Sigmoid colon (tissue), 4 donors: ENCODE measurements around the gene PAX5.

Experiments
- CTCF ChIP-seq, 4 experiments: fragments of 450-650 bp in 3 of 4; fragments of 200-600 bp in 1 of 4; IDR thresholded peaks; one replicate each; pipeline ENCODE4 v1.5.1; 2016 to 2019; ENCODE audit warnings: antibody characterized with exemption in 4 of 4, mild to moderate bottlenecking in 3 of 4, moderate library complexity in 2 of 4
- EP300 ChIP-seq, 4 donors: sonication (generic); formaldehyde crosslinking; IDR thresholded peaks; one replicate each; pipeline ENCODE4 v1.6.1; 2017; ENCODE audit warnings: antibody characterized with exemption in 4 of 4
- POLR2A ChIP-seq, 2 donors: fragments of 450-650 bp; IDR thresholded peaks; one replicate each; pipeline ENCODE4 v1.6.1; 2016; ENCODE audit warnings: antibody characterized with exemption in 2 of 2, mild to moderate bottlenecking in 2 of 2, moderate library complexity in 2 of 2
- POLR2AphosphoS5 ChIP-seq, 4 donors: sonication (generic); formaldehyde crosslinking; IDR thresholded peaks; one replicate each; pipeline ENCODE4 v1.6.1; 2017; ENCODE audit warnings: antibody characterized with exemption in 4 of 4

- no peak for TF ChIP-seq CTCF (IDR thresholded peaks at IDR 0.05)
- TF ChIP-seq POLR2A (IDR thresholded peaks at IDR 0.05): no peak
- no peak for TF ChIP-seq EP300 (IDR thresholded peaks at IDR 0.05)
- no peak for TF ChIP-seq POLR2AphosphoS5 (IDR thresholded peaks at IDR 0.05)
Observed at GRCh38 chr9:36950389-36950788, 83.7 kb downstream of the PAX5 start.
